Adipose tissue (tissue), 3 donors: ENCODE data around the gene RPL5. TPM values are rescaled to one million over a fixed set of nuclear protein-coding genes. Genes with fewer than 3 reads are reported as not detected.
A peak's percentile ranks its signal among the peaks of the same experiment; 100 is the strongest.
"Not testable (repeated sequence)": the region's sequence is repeated elsewhere in the genome, so short reads cannot be mapped to it uniquely, and the experiment has no call there.

Source experiments
- H3K27ac ChIP-seq: one replicate; pipeline ENCODE4 v1.5.1; 2013; ENCODE audit warnings: low read depth, low read length
- WGBS, 3 donors: extraction: QIAGEN DNeasy Blood & Tissue Kit; methylation state at CpG; one replicate each; pipeline ENCODE4 v1.1.7; 2013; 5-methylcytosine and 5-hydroxymethylcytosine counted together
- polyA plus RNA-seq, 3 donors: library from polyadenylated mRNA; stranded (reverse); fragments of 200-250 nt; gene quantifications; one replicate each; pipeline ENCODE4 v1.2.3, GENCODE V29; 2013
- donor health status: healthy with polysubstance abuse.
- donor health status: Bipolar disorder and iron deficiency.
- donor health status: healthy.

The RPL5 gene
- polyA plus RNA-seq: 1,000 to 10,000 TPM; 1,236 to 2,453 (median 1,716) TPM

GRCh38 chr1:92831762-92832536 lies at the start of gene RPL5:
RPL5 (plus strand) TSS chr1:92832040; CDS start chr1:92832115, 75 bp downstream.
- H3K27ac ChIP-seq: peak within 1 kb of the TSS; percentile 71
- 0% methylated on average over 57 of the region's 57 CpGs for WGBS, 3 donors

DNA sequence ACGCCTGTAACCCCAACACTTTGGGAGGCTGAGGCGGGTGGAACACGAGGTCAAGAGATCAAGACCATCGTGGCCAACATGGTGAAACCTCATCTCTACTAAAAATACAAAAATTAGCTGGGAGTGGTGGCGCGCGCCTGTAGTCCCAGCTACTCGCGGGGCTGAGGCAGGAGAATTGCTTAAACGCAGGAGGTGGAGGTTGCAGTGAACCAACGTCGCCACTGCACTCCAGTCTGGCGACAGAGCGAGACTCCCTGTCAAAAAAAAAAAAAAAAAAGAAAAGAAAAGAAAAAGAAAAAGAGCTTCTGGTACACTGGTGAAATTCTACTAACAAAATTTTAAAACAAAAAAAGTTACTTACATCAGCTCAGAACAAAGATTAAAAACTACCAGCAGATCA lies 48.3 kb upstream of the RPL5 start:
- H3K27ac ChIP-seq: not testable (repeated sequence)
- WGBS, 3 donors: 53 to 64% (median 58%) methylated on average over 14 of the region's 14 CpGs

DNA sequence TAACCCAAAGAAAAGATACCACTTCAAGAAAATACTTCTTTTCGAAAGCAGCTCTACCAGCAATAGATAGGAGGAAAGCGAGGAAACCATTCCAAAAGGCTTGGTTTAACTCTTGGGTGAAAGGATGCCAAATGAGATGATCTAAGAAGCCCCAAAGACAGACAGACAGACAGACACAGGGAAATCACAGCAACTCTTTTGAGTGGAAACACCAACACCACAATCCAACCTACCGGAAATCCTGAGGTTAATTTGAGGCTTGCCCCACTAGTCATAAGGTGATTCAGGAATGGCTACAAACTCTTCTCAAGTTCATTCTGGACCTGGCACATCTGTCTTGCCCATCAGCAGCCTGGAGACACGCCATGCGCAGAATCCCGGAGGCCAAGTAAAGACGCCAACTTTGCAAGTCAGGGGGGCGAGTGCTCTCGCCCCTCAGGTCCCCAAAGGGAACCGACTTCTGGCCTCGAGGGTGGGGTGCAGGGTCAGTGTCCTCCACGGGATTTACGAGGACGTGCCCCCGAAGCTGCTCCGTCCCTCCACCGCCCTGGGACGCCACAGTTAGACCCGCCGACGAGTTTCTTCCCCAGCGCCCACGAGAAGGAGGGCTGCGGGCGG lies 47.7 kb upstream of the RPL5 start:
- peak overlapping the region; percentile 7 for H3K27ac ChIP-seq
- 1 to 2% (median 2%) methylated on average over 16 to 24 of the region's 25 CpGs for WGBS, 3 donors

DNA sequence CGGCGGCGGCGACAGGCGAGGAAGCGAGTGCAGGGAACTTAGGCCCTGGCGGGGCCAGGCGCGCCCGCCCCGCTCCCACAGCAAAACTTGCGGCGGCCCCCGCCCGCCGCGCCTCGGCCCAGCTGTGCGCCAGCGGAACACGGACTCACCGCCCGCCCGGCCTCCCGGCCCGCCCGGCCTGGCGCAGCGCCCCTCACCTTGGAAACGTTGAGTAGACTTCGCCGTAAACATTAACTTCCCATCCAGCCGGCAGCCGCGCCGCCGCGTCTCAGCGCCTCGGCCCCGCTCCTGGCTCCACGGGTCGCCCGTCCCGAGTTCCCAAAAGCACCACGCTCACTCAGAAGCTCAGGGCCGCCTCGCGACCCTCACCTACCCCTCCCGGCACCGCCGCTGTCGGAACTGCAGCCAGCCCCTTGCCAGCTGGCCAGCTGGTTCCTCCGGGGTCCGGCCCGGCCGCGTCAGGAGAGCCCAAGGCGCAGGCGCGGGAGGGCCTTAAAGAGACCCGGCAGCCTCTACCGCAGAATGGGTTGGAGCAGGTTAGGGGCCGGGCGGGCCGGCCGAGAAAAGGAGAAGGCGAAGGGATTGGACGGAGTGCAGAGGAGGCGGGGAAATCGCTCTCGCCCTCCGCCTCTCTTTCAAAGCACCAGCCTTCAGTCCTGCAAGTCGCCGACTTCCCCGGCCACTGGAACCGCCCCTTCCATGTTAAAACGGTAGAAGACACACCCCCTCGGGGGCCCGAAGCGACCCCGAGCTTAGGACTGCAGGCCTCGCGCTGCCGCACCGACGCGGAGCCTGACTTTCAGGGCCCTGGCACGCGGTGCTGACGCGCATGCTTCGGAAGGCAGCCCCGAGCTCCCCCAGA lies 47.0 kb upstream of the RPL5 start, which contains the start of gene EVI5:
Gene EVI5, minus strand, starts transcription at position 470 of the 862 bp plus-strand sequence. CDS start 48,562 bp downstream, outside the sequence.
- 0 to 1% (median 0%) methylated on average over 89 to 94 of the region's 94 CpGs for WGBS, 3 donors
- H3K27ac ChIP-seq: peak within 1 kb of the TSS; percentile 7

- H3K27ac ChIP-seq: no peak overlapping the region
These were observed 45.5 kb upstream of the RPL5 start for GRCh38 chr1:92786111-92786901.

DNA sequence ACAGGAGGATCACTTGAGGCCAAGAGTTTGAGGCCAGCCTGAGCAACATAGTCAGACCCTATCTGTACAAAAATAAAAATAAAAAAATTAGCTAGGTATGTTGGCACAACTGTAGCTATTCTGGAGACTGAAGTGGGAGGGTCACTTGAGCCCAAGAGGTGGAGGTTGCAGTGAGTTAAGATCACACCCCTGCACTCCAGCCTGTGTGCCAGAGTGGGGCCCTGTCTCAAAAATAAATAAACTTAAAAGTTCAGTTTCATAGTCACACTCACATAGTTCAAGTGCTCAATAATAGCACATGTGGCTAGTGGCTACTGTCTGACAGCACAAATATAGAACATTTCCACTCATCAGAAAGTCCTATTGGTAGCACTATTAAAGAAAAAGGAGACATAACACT lies 41.8 kb upstream of the RPL5 start:
- no peak overlapping the region for H3K27ac ChIP-seq

More at GRCh38 chr1:92786111-92786901, 45.5 kb upstream of the RPL5 start:
- 69 to 84% (median 75%) methylated on average over 5 of the region's 5 CpGs for WGBS, 3 donors

DNA sequence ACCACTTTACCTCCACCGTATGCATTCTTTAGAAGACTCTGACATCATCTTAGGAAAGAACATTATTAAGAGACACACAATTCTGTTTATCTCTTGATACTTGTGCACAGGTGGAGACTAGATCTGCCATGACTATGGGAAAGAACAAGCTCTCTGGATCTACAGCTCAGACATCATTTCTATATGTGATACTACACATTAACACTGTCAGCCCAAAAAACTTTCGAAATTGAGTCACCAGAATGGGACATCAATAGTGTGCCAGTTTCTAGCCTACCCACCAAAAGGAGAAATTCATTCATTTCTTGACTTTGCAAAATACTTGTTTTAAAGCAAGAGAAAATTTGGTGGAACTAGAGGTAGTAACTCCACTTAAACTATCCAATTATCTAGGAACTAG lies 41.0 kb upstream of the RPL5 start:
- WGBS, 3 donors: 88 to 93% (median 91%) methylated on average over 2 of the region's 2 CpGs
- H3K27ac ChIP-seq: no peak overlapping the region

DNA sequence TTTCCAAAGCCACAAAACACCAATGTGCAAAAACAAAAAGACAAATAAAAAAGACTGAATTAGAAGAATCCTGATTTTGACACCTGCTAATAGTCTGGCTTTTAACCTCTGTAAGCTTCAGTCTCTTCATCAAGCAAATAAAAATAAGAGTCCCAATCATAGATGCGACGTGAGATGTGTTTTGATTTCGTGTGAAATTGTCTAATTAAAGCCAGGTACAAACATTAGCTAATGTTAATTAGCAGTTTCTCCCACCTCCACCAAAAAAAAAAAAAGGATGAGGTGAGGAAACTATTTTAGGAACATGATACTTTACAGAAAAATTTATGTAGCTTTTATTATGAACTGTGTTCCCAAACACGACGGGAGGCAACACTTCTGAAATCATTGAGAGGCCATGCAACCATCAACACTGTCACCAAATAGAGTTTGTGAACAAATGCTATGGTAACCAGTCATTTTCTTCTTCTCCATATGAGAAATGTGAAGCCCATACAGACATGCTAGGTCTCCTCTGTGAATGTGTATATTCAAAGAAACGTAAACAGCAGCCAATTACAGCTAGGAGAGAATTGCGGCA lies 40.3 kb upstream of the RPL5 start:
- no peak overlapping the region for H3K27ac ChIP-seq
- 50 to 71% (median 67%) methylated on average over 7 of the region's 7 CpGs for WGBS, 3 donors

GRCh38 chr1:92792340-92792782 lies 39.5 kb upstream of the RPL5 start:
- H3K27ac ChIP-seq: no peak overlapping the region
- WGBS, 3 donors: 61 to 75% (median 69%) methylated on average over 3 of the region's 3 CpGs

DNA sequence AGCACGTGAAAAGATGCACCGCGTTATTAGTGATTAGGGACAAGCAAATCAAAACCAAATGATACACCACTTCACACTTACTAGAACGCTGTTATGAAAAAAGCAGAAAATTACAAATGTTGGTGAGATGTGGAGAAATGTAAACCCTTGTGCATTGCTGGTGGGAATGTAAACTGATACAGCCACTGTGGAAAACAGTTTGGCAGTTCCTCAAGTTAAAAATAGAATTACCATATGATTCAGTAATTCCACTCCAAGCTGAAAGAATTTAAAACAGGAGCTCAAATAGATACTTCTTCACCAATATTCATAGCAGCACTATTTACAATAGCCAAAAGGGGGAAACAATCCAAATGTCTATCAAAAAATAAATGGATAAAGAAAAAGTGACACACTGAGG lies 36.7 kb upstream of the RPL5 start:
- H3K27ac ChIP-seq: no peak overlapping the region
- WGBS, 3 donors: 90 to 95% (median 94%) methylated on average over 4 of the region's 4 CpGs

- H3K27ac ChIP-seq: no peak overlapping the region
These were observed 34.5 kb upstream of the RPL5 start for GRCh38 chr1:92797297-92797696.

DNA sequence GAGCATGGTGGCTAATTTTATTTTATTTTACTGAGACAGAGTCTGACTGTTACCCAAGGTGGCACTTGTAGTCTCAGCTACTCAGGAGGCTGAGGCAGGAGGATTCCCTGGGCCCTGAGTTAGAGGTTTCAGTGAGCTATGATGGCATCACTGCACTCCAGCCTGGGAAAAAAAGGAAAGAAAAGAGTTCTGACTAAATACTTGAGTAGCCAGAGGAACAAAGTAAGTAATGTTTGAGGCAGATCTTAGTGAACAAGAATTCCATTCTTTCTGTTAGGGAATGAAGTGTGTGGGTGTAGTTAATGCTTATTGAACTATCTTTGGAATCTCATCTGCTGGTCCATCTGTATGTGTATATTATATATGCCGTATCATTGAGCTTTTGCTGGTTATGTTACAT lies 33.9 kb upstream of the RPL5 start:
- WGBS, 3 donors: 59 to 83% (median 75%) methylated on average over 1 of the region's 1 CpG
- H3K27ac ChIP-seq: no peak overlapping the region

- no peak overlapping the region for H3K27ac ChIP-seq
- WGBS, 3 donors: 83 to 87% (median 85%) methylated on average over 7 of the region's 7 CpGs
These were observed 28.5 kb upstream of the RPL5 start for GRCh38 chr1:92803140-92803887.

DNA sequence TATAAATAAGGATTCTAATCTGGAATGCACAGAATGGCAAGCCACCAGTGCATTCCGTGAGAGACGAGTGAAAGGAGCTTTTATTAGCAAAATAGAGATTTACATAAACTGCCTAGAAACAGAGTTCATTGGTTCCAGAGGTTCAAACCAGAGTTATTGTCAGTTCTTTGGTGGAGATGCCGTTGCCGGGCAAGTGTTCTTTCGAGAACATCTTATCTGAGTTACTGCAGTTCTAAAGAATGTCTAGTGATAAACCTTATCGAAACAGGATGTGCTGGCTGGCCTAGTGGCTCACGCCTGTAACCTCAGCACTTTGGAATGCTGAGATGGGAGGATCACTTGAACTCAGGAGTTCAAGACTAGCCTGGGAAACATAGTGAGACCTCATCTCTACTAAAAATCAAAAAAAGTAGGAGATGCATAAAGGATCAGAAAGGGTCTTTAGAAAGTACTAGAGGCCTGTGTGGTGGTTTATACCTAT lies 27.1 kb upstream of the RPL5 start:
- 5 to 11% (median 10%) methylated on average over 7 of the region's 7 CpGs for WGBS, 3 donors
- no peak overlapping the region for H3K27ac ChIP-seq

GRCh38 chr1:92805216-92805615 lies 26.6 kb upstream of the RPL5 start:
- WGBS, 3 donors: 88 to 89% (median 88%) methylated on average over 1 of the region's 1 CpG
- no peak overlapping the region for H3K27ac ChIP-seq

DNA sequence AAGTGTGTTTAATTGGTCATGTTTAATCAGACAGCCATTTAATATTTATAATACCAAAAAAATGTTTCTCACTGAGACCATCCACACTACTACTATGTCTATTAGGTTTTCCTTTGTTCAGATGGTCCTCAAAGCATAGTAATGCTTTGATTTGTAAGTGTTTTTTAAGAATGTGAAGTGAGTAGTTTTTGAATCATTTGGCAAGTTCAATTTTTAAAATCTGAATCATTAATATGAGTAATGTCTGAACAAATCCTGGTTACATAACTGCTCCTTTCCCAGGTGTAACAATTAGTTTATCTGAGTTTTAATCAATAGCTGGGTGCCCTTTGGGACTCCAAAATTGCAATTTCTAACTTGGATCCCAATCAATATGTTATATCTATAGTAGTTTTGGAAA lies 23.5 kb upstream of the RPL5 start:
- no peak overlapping the region for H3K27ac ChIP-seq

DNA sequence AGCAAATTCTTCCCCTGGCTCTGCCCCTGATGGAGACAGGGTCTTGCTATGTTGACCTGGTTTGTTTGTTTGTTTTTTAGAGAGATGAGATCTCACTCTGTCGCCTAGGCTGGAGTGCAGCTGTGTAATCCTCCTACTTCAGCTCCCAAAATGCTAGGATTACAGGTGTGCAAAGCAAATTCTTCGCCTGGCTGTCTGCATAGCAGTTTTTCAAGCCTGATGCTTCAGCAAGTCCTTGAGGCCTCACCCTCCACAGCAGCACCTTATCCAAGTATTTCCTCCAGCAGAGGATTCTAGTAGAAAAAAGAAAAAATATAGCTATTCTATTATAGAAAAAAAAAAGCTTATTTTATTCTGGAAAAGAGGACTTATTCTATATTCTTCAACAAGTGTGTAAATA lies 15.1 kb upstream of the RPL5 start:
- H3K27ac ChIP-seq: no peak overlapping the region
- 70 to 73% (median 72%) methylated on average over 2 of the region's 2 CpGs for WGBS, 3 donors
